A549 treated with DMSO at 1 μM for 4 hours (cell line): ENCODE measurements around the gene HPCAL1. TPM values are rescaled to one million over a fixed set of nuclear protein-coding genes. Genes with fewer than 3 reads are reported as not detected.

Experiments
- total RNA-seq: library from RNA; stranded (reverse); fragments of 200-300 nt; extraction: Qiagen RNA extraction; gene quantifications from 5 replicates; pipeline ENCODE4 v1.2.3, GENCODE V29; 2022; ENCODE audit warnings: low read depth

Gene HPCAL1
- total RNA-seq: 87.0 to 129 TPM (median 114 TPM) in 5 replicates

DNA sequence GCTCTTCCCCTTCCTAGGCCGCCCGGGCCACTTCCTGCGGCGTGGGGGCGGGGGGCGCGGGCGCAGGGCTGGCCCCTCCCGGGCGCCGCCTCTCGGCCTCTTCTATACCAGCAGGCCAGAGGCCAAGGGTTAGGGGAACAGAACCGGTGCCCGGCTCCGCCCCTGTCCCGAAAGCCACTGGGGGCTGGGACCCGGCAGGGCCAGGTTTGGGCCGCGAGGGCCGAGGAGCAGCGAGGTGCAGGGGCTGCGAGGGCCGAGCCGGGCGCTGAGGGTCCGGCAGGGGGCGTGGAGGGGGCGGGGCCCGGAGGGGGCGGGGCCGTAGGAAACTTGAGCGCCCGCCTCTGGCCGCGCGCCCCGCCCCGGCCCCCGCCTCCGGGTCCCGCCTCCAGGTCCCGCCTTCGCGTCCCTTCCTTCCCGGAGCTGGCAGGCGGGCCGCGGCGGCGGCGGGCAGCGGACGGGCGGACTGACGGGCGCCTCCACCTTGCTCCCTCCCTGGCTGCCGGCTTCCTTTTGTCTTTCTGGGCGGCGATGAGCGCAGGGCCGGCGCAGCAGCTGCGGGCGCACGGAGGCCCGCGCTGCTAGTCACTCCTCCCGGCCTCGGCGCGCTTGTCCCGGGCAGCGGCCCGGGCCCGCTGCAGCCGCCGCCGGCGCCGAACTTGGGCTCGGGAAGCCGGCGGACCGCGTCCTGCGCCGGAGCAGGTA lies at the start of gene HPCAL1:
TSS of gene HPCAL1 (plus strand) at position 426 of the 702 bp plus-strand sequence. CDS start 116,854 bp downstream, outside the sequence.

DNA sequence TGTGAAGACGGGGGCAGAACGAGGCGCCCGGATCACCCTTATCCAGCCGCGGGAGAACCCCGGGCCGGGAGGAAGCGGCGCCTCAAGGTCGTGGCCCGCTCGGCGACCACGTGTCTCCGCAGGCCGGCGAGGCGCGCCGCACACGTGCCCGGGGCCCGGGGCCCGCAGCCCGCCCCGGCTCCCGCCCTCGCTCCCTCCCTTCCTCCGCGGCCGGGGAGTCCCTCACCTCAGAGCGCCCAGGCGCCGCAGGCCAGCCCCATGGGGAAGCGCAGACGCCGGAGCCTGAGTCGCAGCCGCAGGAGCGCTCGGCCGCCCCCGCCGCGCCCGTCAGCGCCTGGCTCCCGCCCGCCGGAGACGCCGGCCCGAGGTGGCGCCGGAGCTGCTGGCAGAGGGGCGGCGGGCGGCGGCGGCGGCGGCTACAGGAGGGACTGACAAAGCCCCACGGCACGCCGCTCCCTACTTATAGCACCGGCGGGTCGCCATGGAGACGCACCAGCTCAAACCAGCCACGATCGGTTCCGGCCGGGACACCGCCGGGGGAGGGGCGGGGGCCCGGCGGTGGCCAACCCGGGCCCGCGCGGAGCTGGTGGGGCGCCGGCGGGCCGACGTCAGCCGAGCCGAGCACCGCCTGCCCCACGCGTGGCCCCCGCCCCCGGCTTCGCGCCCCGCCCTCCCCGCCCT lies 145.3 kb downstream of the HPCAL1 start, which contains the start of gene ODC1:
TSS of gene ODC1 (minus strand) at position 433 of the 681 bp plus-strand sequence. CDS start 3,295 bp downstream, outside the sequence.

Other genes with a start within 250 kb of the HPCAL1 start
- 0.65 to 1.7 TPM (median 1.4 TPM) in 5 replicates for gene CYS1, start 222.5 kb upstream of the HPCAL1 start, total RNA-seq
- 168 to 246 TPM (median 244 TPM) in 5 replicates for gene RRM2, start 180.2 kb upstream of the HPCAL1 start, total RNA-seq
- gene ODC1, start 145.4 kb downstream of the HPCAL1 start, total RNA-seq: 138 to 162 TPM (median 153 TPM) in 5 replicates